ENCODE results near the gene LLGL2.

DNA sequence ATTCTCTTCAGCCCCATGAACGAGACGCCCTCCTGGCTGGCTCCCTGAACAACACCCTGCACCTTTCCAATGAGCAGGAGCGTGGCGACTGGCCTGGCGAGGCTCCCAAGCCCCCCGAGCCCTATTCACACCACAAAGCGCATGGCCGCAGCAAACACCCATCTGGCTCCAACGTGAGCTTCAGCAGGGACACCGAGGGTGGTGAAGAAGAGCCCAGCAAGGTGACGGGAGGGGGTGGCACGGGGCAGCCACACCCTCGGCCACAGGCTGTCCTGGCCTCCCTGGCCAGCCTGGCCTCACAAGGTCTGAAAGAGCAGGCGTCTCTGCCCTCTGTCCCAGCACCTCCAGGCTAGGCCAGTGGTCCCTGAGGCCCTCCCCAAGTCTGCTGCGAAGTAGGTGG lies 33.8 kb upstream of the LLGL2 start:
- TF ChIP-seq, protein P1, sequence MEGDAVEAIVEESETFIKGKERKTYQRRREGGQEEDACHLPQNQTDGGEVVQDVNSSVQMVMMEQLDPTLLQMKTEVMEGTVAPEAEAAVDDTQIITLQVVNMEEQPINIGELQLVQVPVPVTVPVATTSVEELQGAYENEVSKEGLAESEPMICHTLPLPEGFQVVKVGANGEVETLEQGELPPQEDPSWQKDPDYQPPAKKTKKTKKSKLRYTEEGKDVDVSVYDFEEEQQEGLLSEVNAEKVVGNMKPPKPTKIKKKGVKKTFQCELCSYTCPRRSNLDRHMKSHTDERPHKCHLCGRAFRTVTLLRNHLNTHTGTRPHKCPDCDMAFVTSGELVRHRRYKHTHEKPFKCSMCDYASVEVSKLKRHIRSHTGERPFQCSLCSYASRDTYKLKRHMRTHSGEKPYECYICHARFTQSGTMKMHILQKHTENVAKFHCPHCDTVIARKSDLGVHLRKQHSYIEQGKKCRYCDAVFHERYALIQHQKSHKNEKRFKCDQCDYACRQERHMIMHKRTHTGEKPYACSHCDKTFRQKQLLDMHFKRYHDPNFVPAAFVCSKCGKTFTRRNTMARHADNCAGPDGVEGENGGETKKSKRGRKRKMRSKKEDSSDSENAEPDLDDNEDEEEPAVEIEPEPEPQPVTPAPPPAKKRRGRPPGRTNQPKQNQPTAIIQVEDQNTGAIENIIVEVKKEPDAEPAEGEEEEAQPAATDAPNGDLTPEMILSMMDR (IDR thresholded peaks at IDR 0.05) = no peak
- TF ChIP-seq POLR2AphosphoS5 (IDR thresholded peaks at IDR 0.05) = no peak
- TF ChIP-seq POLR2A (IDR thresholded peaks at IDR 0.05) = no peak
- TF ChIP-seq EP300 (IDR thresholded peaks at IDR 0.05; ENCODE audit: low read depth) = no peak

Data from transverse colon (tissue), 4 donors.